GM23248 (cell line): ENCODE results near the gene MORC4.

ENCODE experiments used
- EZH2 ChIP-seq: fragments of 200-600 bp; sonication (generic); IDR thresholded peaks from 2 replicates; pipeline ENCODE4 v1.6.1; 2018; ENCODE audit warnings: antibody characterized with exemption, mild to moderate bottlenecking; ENCODE audit not compliant: insufficient read depth, poor library complexity, severe bottlenecking
- EZH2phosphoT487 ChIP-seq: fragments of 200-600 bp; sonication (generic); IDR thresholded peaks from 2 replicates; pipeline ENCODE4 v1.6.1; 2018; ENCODE audit warnings: antibody characterized with exemption, moderate library complexity, mild to moderate bottlenecking, low read depth; ENCODE audit not compliant: insufficient read depth

DNA sequence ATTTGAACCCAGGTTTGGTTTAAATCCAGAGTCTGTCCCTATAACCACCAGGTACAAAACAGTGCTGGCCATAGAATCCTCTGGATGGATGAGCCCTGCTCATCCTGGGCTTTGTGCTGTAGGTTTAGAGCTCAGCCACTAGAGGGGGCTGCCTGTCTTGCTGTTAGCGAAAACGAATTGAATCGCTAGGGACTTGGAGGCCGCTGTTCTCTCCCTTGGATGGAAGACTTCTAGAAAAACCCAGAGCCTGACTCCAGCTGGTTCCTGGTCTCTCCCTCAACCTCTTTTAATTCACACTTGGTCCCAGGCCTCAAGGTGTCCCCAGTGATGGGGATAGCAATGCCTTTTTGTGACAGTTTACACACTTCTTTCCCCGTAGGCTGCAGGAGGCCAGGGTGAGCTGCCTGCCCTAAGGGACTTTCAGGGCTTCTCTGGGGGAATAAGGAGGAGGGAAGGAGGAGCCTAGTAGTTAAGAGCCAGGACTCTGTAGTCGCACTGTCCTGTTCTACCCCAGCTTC is 105.6 kb downstream of the MORC4 start:
- no peak for TF ChIP-seq EZH2
- no peak for TF ChIP-seq EZH2phosphoT487
